Thymus (tissue), 11 donors: ENCODE results near the gene RECK. TPM values are rescaled to one million over a fixed set of nuclear protein-coding genes. Genes with fewer than 3 reads are reported as not detected.

ENCODE experiments used
- DNase-seq, 9 donors: peaks; one replicate each; pipeline ENCODE4 v3.0.0-alpha.2; 2013; ENCODE audit warnings: low spot score in 9 of 9, low read depth in 6 of 9, missing footprints in 1 of 9
- H3K27ac ChIP-seq, 2 donors: one replicate each; pipeline ENCODE4 v1.5.1; 2013; ENCODE audit warnings: control low read depth in 1 of 2, low read depth in 1 of 2, low read length in 1 of 2, mild to moderate bottlenecking in 1 of 2, moderate library complexity in 1 of 2
- H3K27me3 ChIP-seq, 2 donors: one replicate each; pipeline ENCODE4 v1.5.1; 2013; ENCODE audit warnings: low read length in 1 of 2; ENCODE audit not compliant: control insufficient read depth in 2 of 2, insufficient read depth in 1 of 2
- H3K36me3 ChIP-seq, 2 donors: one replicate each; pipeline ENCODE4 v1.5.1; 2013; ENCODE audit warnings: low read length in 1 of 2, mild to moderate bottlenecking in 1 of 2, moderate library complexity in 1 of 2; ENCODE audit not compliant: control insufficient read depth in 2 of 2, insufficient read depth in 2 of 2
- H3K4me1 ChIP-seq, 2 donors: one replicate each; pipeline ENCODE4 v1.5.1; 2013; ENCODE audit warnings: low read length in 2 of 2; ENCODE audit not compliant: control insufficient read depth in 2 of 2, insufficient read depth in 2 of 2
- H3K4me3 ChIP-seq, 2 donors: one replicate each; pipeline ENCODE4 v1.5.1; 2013; ENCODE audit warnings: low read length in 2 of 2, control low read depth in 1 of 2, mild to moderate bottlenecking in 1 of 2
- H3K9me3 ChIP-seq, 2 donors: one replicate each; pipeline ENCODE4 v1.5.1; 2013; ENCODE audit warnings: low read length in 1 of 2, mild to moderate bottlenecking in 1 of 2; ENCODE audit not compliant: control insufficient read depth in 2 of 2, insufficient read depth in 1 of 2
- WGBS: extraction: QIAGEN DNeasy Blood & Tissue Kit; methylation state at CpG from one replicate; pipeline ENCODE4 v1.1.7; 2013; 5-methylcytosine and 5-hydroxymethylcytosine counted together
- polyA plus RNA-seq: library from polyadenylated mRNA; stranded (reverse); fragments of 200-250 nt; gene quantifications from one replicate; pipeline ENCODE4 v1.2.3, GENCODE V29; 2013
- total RNA-seq: library from RNA; stranded (reverse); fragments of 120-200 nt; gene quantifications from one replicate; pipeline ENCODE4 v1.2.4, GENCODE V29; 2013
- donor health status: healthy.

RECK gene
- total and polyA plus RNA-seq, 2 donors, result 3.3 to 6.6 TPM

DNA sequence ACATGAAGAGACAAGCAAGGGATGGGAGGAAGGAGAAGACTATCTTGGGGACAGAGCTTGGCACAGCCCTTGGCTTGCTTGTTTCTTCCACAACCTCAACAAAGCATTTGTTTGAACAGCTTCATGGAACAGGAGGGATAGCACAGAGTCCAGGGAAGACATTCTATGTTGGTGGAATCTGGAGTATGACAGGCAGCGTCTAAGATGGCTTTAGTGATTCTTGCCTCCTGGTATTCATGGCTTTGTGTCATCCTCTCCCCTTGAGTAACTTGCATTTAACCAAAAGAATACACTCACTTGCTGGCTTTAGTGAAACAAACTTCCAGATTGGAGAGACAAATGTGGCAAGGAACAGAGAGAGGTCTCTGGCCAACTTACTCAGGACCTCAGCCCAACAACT, 30.8 kb upstream of the RECK start:
- Histone ChIP-seq H3K4me1 (peaks cover 0 to 3% of the 10 kb centered on the region in 2 donors), H3K27ac (no peak overlapping the region), H3K4me3 (no peak overlapping the region), H3K27me3 (peaks cover 0 to 13% of the 10 kb centered on the region in 2 donors), H3K36me3 (no peaks in the 10 kb centered on the region), H3K9me3 (no peaks in the 10 kb centered on the region)
- no peak for DNase-seq
- WGBS, result 100% methylated on average over 1 of the region's 1 CpG

DNA sequence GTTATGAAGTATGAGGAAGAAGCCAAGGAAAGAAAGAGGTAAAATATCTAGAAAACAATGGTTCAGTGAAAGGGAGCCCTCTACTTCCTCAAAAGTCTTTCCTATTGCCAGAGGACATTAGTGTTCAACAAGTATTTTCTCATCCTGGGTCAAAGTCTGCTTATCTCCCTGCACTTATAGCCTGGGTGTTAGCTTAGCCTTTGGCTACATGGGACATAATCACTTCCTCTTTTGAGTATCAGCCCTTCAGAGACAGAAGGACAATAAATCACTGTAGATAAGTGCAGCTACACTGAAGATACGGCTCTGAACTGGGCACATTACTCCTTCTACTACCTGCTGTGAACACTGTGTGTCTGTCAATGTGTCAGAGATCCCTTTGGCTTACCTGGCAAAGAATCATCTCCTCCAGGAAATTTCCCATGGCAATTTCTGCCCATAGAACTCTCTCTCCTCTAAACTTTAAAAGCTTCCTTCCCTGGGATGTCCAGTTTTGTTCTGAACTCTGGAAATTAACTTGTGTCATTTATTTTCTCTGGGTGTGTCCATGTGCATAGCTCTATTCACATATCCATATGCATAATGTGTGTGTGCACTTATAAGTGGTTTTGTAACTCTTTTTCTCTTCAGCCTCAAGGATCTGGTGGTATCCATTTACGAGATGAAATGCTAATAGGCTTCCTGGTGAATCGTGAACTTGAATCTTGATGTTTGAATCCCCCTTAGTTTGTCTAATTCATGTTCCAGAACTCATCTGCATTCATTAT, 30.0 kb upstream of the RECK start:
- Histone ChIP-seq H3K27ac (no peak overlapping the region), H3K4me1 (peaks cover 0 to 3% of the 10 kb centered on the region in 2 donors), H3K4me3 (no peak overlapping the region), H3K27me3 (peaks cover 0 to 13% of the 10 kb centered on the region in 2 donors), H3K9me3 (no peaks in the 10 kb centered on the region), H3K36me3 (no peaks in the 10 kb centered on the region)
- 76% methylated on average over 3 of the region's 3 CpGs for WGBS
- DNase-seq, result no peak

DNA sequence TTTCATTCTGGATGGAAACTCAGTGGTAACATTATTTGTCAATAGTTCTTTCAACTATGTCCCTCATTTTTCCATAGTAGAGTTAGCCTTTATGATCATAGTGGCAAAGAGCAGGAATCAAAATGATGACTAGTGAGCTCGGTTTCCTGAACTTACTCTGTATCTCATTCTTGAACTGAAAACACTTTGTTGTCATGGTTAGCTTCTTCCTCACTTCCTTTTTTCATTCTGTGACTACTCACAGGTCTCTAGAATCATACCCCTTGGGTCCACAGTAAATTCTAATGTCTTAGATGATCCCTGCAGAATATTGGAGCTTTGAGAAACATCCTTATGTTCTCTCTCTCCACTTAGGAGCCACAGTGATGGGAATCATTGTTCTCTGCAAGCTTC, 29.4 kb upstream of the RECK start:
- 62% methylated on average over 1 of the region's 1 CpG for WGBS
- Histone ChIP-seq H3K9me3 (no peaks in the 10 kb centered on the region), H3K27ac (no peak overlapping the region), H3K36me3 (no peaks in the 10 kb centered on the region), H3K4me3 (no peak overlapping the region), H3K27me3 (peaks cover 0 to 15% of the 10 kb centered on the region in 2 donors), H3K4me1 (peaks cover 0 to 3% of the 10 kb centered on the region in 2 donors)
- DNase-seq, result no peak

DNA sequence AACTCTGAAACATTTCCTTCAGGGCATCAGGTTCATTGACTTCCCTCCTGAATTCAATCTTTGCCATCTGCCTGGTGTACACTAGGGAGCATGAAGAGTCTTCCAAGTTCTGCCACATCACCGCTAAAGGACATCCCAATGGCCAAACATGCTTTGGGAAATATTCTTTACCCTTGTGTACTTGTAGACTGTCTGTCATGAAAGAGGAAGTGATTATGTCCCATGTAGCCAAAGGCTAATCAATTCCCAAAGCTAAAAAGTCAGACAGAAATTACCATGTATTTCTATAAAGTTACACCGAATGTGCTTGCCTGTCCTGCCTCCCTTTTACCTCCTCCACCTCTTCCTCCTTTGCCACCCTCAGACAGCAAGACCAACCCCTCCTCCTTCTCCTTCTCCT, 28.9 kb upstream of the RECK start:
- 99% methylated on average over 2 of the region's 2 CpGs for WGBS
- no peak for DNase-seq
- H3K27me3 ChIP-seq, result peaks cover 0 to 15% of the 10 kb centered on the region in 2 donors
- no peaks in the 10 kb centered on the region for H3K9me3 ChIP-seq
- no peak overlapping the region for H3K27ac ChIP-seq
- H3K4me1 ChIP-seq, result peaks cover 0 to 3% of the 10 kb centered on the region in 2 donors
- H3K36me3 ChIP-seq, result no peaks in the 10 kb centered on the region
- H3K4me3 ChIP-seq, result no peak overlapping the region

DNA sequence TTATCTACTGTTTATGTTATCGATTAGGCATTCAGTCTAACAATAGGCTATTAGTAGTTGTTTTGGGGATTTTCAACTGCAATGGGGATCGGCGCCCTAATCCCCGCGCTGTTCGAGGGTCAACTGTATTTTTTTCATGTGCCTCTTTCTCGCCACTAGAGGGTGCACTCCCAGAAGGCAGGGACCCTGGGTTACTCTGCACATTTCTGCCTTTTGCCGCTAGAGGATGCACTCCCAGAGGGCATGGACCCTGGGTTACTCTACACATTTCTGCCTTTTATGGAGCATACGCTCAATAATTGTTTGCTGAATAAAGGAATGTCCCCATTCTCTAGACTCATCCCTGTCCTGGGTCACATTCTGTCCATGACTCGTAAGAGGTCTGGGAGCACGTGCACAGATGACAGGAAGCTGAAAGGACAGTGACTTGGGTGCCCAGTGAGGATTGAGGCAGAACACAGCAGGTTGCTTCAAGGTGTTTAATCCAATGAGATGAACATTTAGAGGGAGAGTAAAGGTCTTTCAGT, 27.9 kb upstream of the RECK start:
- Histone ChIP-seq H3K36me3 (no peaks in the 10 kb centered on the region), H3K27ac (no peak overlapping the region), H3K4me1 (peaks cover 0 to 3% of the 10 kb centered on the region in 2 donors), H3K27me3 (peaks cover 0 to 15% of the 10 kb centered on the region in 2 donors), H3K4me3 (no peak overlapping the region), H3K9me3 (no peaks in the 10 kb centered on the region)
- WGBS, result 9% methylated on average over 11 of the region's 11 CpGs
- peak; percentile 38 to 88 (median 66) for DNase-seq

DNA sequence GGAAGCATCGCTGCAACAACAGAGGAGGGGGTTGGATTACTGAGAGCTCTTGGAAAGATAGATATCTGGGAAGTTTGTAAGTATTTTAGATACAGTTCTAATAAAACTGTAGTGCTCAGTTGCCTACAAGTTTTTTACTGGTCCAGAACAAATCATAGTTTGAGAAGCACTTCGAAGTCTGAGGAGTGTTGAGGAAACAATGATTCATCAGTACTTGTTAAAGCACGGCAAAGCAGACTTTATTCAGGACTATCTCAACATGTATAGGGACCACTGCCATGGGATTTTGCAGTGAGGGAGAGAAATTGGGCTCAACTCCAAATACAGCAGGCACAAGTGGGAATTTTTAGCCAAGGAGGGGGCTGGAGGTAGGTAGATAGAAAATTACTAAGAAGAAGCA, 25.3 kb upstream of the RECK start:
- no peak overlapping the region for H3K4me3 ChIP-seq
- no peaks in the 10 kb centered on the region for H3K9me3 ChIP-seq
- H3K27ac ChIP-seq, result no peak overlapping the region
- no peak for DNase-seq
- peaks cover 0 to 15% of the 10 kb centered on the region in 2 donors for H3K27me3 ChIP-seq
- H3K36me3 ChIP-seq, result no peaks in the 10 kb centered on the region
- 89% methylated on average over 3 of the region's 3 CpGs for WGBS
- peaks cover 0 to 3% of the 10 kb centered on the region in 2 donors for H3K4me1 ChIP-seq

DNA sequence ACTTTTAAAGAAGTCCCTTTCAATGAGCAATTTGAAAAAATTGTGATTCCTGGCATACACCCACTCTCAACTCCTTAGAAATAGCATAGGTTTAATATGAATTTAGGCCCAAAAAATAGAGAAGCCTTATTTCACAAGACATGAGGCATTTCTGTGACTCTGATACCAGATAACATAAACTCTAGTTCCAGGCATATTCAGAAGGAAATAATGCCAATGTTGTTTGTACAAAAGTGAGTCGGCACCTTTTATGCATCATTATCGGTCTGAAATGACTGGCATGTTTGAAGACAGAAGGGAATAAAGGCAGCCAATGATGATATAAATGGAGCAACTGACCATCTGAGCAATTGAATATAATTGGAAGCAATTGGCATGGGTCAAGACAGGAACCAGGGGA, 19.4 kb upstream of the RECK start:
- H3K9me3 ChIP-seq, result no peaks in the 10 kb centered on the region
- no peak overlapping the region for H3K27ac ChIP-seq
- DNase-seq, result no peak
- H3K4me1 ChIP-seq, result no peaks in the 10 kb centered on the region
- WGBS, result 91% methylated on average over 2 of the region's 2 CpGs
- no peaks in the 10 kb centered on the region for H3K36me3 ChIP-seq
- H3K27me3 ChIP-seq, result no peaks in the 10 kb centered on the region
- no peak overlapping the region for H3K4me3 ChIP-seq

DNA sequence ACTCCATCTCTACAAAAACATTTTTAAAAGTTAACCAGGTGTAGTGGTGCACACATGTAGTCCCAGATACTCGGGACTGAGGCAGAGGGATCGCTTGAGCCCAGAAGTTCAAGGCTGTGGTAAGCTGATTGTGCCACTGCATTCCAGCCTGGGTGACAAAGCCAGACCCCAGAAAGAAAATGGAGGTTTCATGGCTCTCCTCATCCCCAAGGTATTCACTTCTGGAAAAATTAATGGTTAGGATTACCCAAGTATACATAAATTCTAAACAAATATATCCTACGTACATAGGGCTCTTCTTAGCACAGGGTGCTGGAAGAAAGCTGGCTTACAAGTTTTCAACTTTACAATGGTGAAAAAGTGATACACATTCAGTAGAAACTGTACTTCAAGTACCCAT, 18.6 kb upstream of the RECK start:
- no peaks in the 10 kb centered on the region for H3K4me1 ChIP-seq
- 99% methylated on average over 3 of the region's 3 CpGs for WGBS
- no peaks in the 10 kb centered on the region for H3K36me3 ChIP-seq
- no peaks in the 10 kb centered on the region for H3K27me3 ChIP-seq
- no peak overlapping the region for H3K4me3 ChIP-seq
- no peak for DNase-seq
- no peak overlapping the region for H3K27ac ChIP-seq
- H3K9me3 ChIP-seq, result no peaks in the 10 kb centered on the region

DNA sequence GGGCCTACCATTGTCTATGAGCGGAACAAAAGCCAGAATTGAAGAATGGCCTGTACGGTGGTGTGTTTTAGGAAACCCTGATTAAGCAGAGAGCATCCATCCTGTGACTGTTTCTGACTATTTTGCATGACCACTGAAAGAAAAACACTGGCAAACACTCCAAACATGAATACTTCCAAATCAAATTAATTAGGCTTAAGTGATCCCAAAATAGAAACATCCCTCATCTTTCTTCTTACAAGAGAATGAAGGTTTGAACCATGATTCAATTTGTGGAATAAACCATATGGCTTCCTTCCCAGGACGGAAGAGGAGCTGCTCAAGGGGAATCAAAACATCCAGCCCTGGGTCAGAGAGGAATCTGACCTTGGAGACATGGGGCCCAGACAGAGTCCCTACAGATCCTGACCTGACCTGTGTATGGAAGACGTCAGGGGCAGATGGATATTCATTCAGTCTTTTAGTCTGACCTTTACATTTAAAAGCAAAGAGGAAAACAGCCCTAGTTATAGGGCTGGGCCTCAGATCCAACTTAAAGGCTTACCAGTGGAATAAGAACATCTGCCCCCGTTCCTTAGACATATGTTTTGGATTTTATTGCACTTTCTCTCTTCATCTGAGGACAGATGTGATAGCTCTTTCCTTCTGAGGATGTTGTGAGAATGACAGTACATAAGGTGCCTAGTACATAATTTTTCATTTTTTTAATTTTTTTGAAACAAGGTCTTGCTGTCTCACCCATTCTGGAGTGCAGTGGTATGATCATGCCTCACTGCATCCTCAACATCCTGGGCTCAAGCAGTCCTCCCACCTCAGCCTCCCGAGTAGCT, 17.6 kb upstream of the RECK start:
- Histone ChIP-seq H3K27ac (no peak overlapping the region), H3K27me3 (no peaks in the 10 kb centered on the region), H3K9me3 (no peaks in the 10 kb centered on the region), H3K36me3 (no peaks in the 10 kb centered on the region), H3K4me1 (no peaks in the 10 kb centered on the region), H3K4me3 (no peak overlapping the region)
- DNase-seq, result no peak
- 96% methylated on average over 6 of the region's 6 CpGs for WGBS
